Chondrocyte (in vitro differentiated cells): ENCODE results near the gene ZNF264. TPM values are rescaled to one million over a fixed set of nuclear protein-coding genes. Genes with fewer than 3 reads are reported as not detected.

Source experiments
- DNase-seq: peaks from one replicate; pipeline ENCODE4 v3.0.0; 2021; ENCODE audit warnings: mixed read lengths, low spot score
- H3K27ac Mint-ChIP-seq: one replicate; pipeline ENCODE4 v1.8.0; 2021; ENCODE audit warnings: mild to moderate bottlenecking, moderate library complexity, mixed read lengths; ENCODE audit not compliant: unreplicated experiment
- H3K27me3 Mint-ChIP-seq: 2 replicates; pipeline ENCODE4 v1.8.0; 2021; ENCODE audit warnings: low read depth, mixed read lengths
- H3K36me3 Mint-ChIP-seq: 2 replicates; pipeline ENCODE4 v1.8.0; 2021; ENCODE audit warnings: low read depth, mixed read lengths
- H3K4me1 Mint-ChIP-seq: 2 replicates; pipeline ENCODE4 v1.8.0; 2021; ENCODE audit warnings: low read depth, mild to moderate bottlenecking, mixed read lengths
- H3K4me3 Mint-ChIP-seq: one replicate; pipeline ENCODE4 v1.8.0; 2021; ENCODE audit warnings: mild to moderate bottlenecking, moderate library complexity, mixed read lengths; ENCODE audit not compliant: unreplicated experiment
- H3K9me3 Mint-ChIP-seq: 2 replicates; pipeline ENCODE4 v1.8.0; 2021; ENCODE audit warnings: low read depth, mixed read lengths
- CTCF ChIP-seq: fragments of 200-600 bp; sonication (generic); IDR thresholded peaks from 2 replicates; pipeline ENCODE4 v1.5.0; 2021; ENCODE audit warnings: antibody characterized with exemption, mild to moderate bottlenecking, moderate library complexity
- long read RNA-seq: library from polyadenylated mRNA; stranded (forward); transcript quantifications from one replicate; pipeline ENCODE4 v2.0.0, GENCODE V29; 2021
- total RNA-seq: library from RNA; stranded (reverse); gene quantifications from 3 replicates; pipeline ENCODE4 v1.2.1, GENCODE V29; 2021

Gene ZNF264
- 29.8 to 35.4 TPM (median 35.0 TPM) in 3 replicates for total RNA-seq
- long read RNA-seq, full-length matches to known transcripts, result 1 of 3 reads
- long read RNA-seq, partial matches to known transcripts, result 0 of 3 reads
- long read RNA-seq, other reads (novel, unspliced or antisense), result 2 of 3 reads

DNA sequence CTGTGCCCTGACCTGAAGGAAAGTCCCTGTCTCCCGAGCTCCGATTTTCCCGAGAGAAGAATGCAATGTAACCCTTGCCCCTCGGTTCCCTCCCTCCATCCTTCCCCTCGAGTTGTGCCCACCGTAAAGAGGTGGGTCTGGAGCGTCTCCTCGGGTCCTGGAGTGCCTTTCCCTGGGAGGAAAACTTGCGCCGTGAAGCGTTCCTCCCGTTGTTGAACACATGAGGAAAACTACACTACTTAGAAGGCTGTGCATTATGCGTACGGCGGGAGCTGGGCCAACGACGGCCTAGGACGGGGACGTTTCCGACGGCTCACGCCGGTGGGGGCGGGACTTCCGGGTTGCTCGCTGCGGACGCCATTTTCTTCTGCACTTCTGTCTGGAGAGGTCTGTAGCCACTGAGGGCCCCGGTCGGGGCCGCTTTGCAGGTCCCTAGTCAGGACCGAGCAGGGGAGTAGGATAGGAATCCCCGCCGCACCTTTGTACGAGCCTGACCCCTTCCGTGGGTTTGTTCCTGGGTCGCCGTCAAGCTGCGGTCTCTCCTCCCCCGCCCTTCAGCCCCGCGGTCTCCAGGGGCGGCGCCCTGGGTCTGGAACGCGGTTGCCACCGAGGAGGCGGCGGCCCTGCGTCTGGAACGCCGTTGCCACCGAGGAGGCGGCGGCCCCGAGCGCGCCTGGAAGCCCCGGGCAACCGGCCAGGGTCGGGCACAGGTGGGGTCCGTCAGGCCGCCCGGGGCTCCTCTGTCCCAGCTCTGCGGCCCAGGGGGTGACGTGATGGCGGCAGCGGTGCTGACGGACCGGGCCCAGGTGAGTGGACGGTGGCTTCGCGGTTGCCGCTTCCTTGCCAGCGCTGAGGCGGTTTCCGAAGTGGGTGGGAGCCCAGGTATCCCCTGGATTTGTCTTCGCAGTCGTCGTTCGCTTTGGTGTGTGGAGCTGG, at the start of gene ZNF264:
Gene ZNF264 (plus strand): TSS at position 360 of the 936 bp plus-strand sequence. CDS start 414 bp downstream, at position 774.
- peak within 1 kb of the TSS; percentile 93 for H3K4me3 Mint-ChIP-seq
- TF ChIP-seq CTCF, result peak; percentile 58
- peaks cover 32% of the 10 kb centered on the region for H3K36me3 Mint-ChIP-seq
- peaks cover 31% of the 10 kb centered on the region for H3K4me1 Mint-ChIP-seq
- peaks cover 5% of the 10 kb centered on the region for H3K27me3 Mint-ChIP-seq
- peak within 1 kb of the TSS; percentile 95 for H3K27ac Mint-ChIP-seq
- peak; percentile 96 for DNase-seq
- peaks cover 19% of the 10 kb centered on the region for H3K9me3 Mint-ChIP-seq

DNA sequence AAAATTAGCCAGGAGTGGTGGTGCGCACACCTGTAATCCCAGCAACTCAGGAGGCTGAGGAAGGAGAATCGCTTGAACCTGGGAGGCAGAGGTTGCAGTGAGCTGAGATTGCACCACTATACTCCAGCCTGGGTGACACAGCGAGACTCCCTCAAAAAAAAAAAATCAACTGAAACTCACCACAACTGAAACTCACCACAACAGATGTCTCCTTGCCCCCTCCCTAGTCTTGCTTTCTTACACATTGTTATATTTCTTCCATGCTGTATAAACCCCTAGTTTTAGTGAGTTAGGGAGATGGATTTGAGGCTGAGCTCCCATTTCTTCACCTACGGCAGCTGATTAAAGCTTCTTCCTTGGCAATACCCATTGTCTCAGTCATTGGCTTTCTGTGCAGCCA, 49.6 kb upstream of the ZNF264 start:
- Mint-ChIP-seq H3K4me3 (no peak overlapping the region), H3K9me3 (peaks cover 42% of the 10 kb centered on the region), H3K27ac (no peak overlapping the region), H3K27me3 (no peaks in the 10 kb centered on the region), H3K4me1 (no peaks in the 10 kb centered on the region), H3K36me3 (peaks cover 2% of the 10 kb centered on the region)
- TF ChIP-seq CTCF, result no peak
- no peak for DNase-seq

DNA sequence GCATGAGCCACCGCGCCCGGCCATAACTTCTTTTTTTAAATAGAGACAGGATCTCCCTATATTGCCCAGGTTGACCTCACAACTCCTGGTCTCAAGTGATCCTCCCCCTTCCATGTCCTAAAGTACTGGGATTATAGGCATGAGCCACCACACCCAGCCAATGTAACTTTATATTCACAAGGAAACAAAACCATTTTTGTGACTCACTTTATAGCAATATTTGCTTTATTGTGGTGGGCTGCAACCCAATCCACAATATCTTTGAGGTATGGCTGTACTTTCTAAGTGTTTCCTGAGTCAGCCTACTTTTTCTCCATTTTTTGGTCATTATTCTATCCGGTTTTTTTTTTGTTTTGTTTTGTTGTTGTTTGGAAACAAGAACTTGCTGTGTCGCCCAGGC, 38.4 kb upstream of the ZNF264 start:
- Mint-ChIP-seq H3K27ac (no peak overlapping the region), H3K4me3 (no peak overlapping the region), H3K27me3 (no peaks in the 10 kb centered on the region), H3K4me1 (no peaks in the 10 kb centered on the region), H3K36me3 (no peaks in the 10 kb centered on the region), H3K9me3 (peaks cover 37% of the 10 kb centered on the region)
- TF ChIP-seq CTCF, result no peak
- no peak for DNase-seq

- no peaks in the 10 kb centered on the region for H3K27me3 Mint-ChIP-seq
- DNase-seq, result no peak
- no peak overlapping the region for H3K4me3 Mint-ChIP-seq
- peaks cover 19% of the 10 kb centered on the region for H3K9me3 Mint-ChIP-seq
- no peak overlapping the region for H3K27ac Mint-ChIP-seq
- H3K4me1 Mint-ChIP-seq, result no peaks in the 10 kb centered on the region
- no peak for TF ChIP-seq CTCF
- no peaks in the 10 kb centered on the region for H3K36me3 Mint-ChIP-seq
Measured at GRCh38 chr19:57161985-57162539, 29.2 kb upstream of the ZNF264 start.

DNA sequence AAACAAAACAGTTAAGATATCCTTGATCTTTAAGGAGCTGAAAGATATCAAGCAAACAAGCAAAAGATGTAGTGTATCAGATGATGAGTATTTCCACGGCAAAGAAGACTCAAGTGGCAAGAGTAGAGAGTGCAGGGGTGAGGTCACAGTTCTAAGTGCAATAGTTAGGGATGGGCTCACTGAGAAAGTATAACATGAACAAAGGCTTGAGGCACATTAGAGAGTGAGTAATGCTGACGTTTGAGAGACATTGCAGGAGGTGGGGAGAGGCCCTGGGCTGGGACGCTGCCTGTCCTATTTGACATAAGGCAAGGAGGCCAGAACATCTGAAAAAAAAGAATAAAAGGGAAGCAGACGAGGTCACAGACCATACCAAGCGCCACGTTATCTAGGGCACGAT, 25.5 kb upstream of the ZNF264 start:
- peaks cover 5% of the 10 kb centered on the region for H3K9me3 Mint-ChIP-seq
- H3K4me3 Mint-ChIP-seq, result no peak overlapping the region
- no peak for TF ChIP-seq CTCF

More for the DNA sequence above, 25.5 kb upstream of the ZNF264 start:
- Mint-ChIP-seq H3K36me3 (no peaks in the 10 kb centered on the region), H3K4me1 (no peaks in the 10 kb centered on the region), H3K27ac (no peak overlapping the region), H3K27me3 (peaks cover 2% of the 10 kb centered on the region)
- DNase-seq, result no peak
